ENCODE measurements around the gene SOS1.
A peak's percentile ranks its signal among the peaks of the same experiment; 100 is the strongest.

SOS1 gene

DNA sequence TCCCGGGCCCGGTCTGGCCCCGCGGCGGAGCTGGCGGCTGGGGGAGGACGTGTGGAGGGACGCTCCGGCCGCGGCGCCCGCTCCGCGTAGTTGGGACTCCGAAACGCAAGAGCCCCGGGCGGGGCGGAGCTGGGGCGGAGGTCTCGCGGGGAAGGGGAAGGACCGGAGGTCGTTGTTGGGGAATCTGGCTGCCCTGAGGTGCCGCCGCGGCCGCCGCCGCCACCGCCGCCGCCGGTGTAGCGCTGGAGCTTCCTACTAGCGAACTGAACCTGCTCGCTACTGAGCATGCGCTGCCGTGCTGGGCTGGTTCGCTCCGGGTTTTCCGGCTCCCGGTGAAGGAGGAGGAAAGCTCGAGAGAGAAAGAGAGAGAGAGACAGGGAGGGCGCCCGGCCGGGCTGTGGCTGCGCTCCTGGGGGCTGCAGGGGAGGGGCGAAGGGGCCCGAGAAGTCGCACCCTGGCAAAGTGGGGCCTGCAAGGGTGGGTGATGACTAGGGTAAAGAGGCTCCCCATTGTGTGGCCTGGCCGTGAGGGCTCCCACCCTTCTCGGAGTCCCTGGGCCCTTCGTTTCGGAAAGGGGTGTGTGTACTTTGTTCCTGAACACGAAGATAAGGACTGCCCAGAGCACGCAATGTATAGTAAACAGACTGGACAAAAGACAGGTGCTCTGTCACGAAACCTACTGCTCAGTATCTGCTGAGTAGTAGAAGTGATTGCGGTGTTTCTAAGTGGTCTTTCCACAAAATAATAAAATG, at the start of gene SOS1:
SOS1 (minus strand) TSS at position 281 of the 752 bp plus-strand sequence. CDS start 629 bp downstream, outside the sequence.
- peak within 1 kb of the TSS; percentile 70 for H3K4me3 ChIP-seq (ENCODE audit: control insufficient read depth, low read depth, low read length)
- TF ChIP-seq, protein P1, sequence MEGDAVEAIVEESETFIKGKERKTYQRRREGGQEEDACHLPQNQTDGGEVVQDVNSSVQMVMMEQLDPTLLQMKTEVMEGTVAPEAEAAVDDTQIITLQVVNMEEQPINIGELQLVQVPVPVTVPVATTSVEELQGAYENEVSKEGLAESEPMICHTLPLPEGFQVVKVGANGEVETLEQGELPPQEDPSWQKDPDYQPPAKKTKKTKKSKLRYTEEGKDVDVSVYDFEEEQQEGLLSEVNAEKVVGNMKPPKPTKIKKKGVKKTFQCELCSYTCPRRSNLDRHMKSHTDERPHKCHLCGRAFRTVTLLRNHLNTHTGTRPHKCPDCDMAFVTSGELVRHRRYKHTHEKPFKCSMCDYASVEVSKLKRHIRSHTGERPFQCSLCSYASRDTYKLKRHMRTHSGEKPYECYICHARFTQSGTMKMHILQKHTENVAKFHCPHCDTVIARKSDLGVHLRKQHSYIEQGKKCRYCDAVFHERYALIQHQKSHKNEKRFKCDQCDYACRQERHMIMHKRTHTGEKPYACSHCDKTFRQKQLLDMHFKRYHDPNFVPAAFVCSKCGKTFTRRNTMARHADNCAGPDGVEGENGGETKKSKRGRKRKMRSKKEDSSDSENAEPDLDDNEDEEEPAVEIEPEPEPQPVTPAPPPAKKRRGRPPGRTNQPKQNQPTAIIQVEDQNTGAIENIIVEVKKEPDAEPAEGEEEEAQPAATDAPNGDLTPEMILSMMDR (conservative IDR thresholded peaks at IDR 0.05; ENCODE audit: control insufficient read depth, insufficient read depth, low read depth, low read length), result no peak
- DNase-seq (ENCODE audit: low read depth), result peak; percentile 90

DNA sequence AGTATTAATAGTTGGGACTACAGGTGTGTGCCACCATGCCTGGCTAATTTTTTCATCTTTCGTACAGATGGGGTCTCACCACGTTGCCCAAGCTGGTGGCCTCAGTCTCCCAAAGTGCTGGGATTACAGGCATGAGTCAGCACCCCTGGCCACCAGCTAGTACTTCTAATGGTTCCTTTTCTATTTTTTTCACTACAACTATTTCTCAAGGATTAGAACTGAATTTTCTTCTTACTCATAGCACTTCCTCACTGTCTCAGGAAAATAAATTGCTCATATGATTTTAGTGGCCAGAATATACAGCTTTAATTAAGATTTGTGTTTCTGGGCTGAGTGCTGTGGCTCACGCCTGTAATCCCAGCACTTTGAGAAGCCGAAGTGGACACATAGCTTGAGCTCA, 43.2 kb upstream of the SOS1 start:
- no peak overlapping the region for H3K4me3 ChIP-seq (ENCODE audit: control insufficient read depth, low read depth, low read length)
- TF ChIP-seq, protein P1 (conservative IDR thresholded peaks at IDR 0.05; ENCODE audit: control insufficient read depth, insufficient read depth, low read depth, low read length), result no peak
- DNase-seq (ENCODE audit: low read depth), result peak; percentile 49

DNA sequence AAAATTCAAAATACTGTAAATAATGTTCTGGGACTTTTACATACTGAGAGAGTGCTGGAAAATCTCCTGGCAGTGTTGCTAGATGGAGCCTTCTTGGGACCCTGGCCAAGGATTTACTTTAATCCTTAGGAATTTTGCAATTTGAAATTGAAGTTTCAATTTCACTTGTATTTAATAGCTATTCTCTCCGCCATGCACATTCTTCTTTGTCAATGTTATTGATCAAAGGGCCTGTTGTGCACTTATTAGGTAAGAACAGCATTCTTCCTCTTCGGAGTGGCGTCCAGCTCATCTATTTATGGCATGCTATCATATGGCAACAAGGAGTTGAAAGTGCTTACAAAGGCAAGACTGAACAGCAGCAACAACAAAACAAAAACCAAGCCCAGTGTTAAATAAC, 40.1 kb upstream of the SOS1 start:
- DNase-seq (ENCODE audit: low read depth), result peak; percentile 28
- H3K4me3 ChIP-seq (ENCODE audit: control insufficient read depth, low read depth, low read length), result no peak overlapping the region
- TF ChIP-seq, protein P1 (conservative IDR thresholded peaks at IDR 0.05; ENCODE audit: control insufficient read depth, insufficient read depth, low read depth, low read length), result no peak

DNA sequence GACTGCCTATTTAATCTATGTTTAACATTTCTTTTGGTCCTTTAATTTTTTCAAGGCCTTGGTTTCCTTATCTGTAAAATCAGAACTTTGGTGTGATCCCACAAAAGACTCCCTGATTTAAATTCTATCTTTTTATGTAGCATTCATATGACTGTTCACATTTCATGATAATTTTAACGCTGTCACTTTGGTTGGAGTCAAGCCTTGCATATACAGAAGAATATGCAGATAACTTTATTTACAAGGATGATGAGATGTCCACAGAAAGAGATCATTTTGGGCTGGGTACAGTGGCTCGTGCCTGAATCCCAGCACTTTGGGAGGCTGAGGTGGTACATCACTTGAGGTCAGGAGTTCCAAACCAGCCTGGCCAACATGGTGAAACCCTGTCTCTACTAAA, 38.4 kb upstream of the SOS1 start:
- no peak for DNase-seq (ENCODE audit: low read depth)
- TF ChIP-seq, protein P1 (conservative IDR thresholded peaks at IDR 0.05; ENCODE audit: control insufficient read depth, insufficient read depth, low read depth, low read length), result no peak
- H3K4me3 ChIP-seq (ENCODE audit: control insufficient read depth, low read depth, low read length), result no peak overlapping the region

DNA sequence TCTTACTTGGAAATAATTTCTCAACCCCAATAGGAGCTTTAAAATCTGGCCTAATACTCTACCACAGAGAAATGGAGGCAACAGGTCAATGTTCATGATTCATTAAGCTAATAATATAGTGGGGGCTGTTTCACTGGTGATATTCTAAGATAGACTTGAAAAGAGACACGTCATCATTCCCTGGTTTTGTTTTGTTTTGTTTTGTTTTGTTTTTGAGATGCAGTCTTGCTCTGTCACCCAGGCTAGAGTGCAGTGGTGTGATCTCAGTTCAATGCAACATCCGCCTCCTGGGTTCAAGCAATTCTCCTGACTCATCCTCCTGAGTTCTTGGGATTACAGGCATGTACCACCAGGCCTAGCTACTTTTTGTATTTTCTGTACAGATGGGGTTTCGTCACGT, 37.5 kb upstream of the SOS1 start:
- TF ChIP-seq, protein P1 (conservative IDR thresholded peaks at IDR 0.05; ENCODE audit: control insufficient read depth, insufficient read depth, low read depth, low read length), result no peak
- DNase-seq (ENCODE audit: low read depth), result peak; percentile 79
- no peak overlapping the region for H3K4me3 ChIP-seq (ENCODE audit: control insufficient read depth, low read depth, low read length)

DNA sequence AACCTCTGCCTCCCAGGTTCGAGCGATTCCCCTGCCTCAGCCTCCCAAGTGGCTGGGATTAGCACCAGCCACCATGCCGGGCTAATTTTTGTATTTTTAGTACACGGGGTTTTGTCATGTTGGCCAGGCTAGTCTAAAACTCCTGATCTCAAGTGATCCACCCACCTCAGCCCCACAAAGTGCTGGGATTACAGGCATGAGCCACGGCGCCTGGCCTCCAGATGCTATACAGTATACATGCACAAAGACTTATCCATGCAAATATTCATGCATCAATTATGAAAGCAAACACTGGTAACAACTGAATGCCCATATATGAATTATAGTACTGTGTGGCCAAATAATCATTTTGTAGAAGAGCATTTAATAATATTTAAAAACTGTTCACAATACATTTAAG, 36.0 kb upstream of the SOS1 start:
- TF ChIP-seq, protein P1 (conservative IDR thresholded peaks at IDR 0.05; ENCODE audit: control insufficient read depth, insufficient read depth, low read depth, low read length), result no peak
- DNase-seq (ENCODE audit: low read depth), result no peak
- H3K4me3 ChIP-seq (ENCODE audit: control insufficient read depth, low read depth, low read length), result no peak overlapping the region
